IPS-11a (cell line): ENCODE data around the gene CHCHD5.
"Not testable (repeated sequence)": the region's sequence is repeated elsewhere in the genome, so short reads cannot be mapped to it uniquely, and the experiment has no call there.

Experiments
- H3K4me3 ChIP-seq: one replicate; pipeline ENCODE4 v1.5.1; 2013; ENCODE audit warnings: low read depth, low read length, control low read depth

Gene CHCHD5

DNA sequence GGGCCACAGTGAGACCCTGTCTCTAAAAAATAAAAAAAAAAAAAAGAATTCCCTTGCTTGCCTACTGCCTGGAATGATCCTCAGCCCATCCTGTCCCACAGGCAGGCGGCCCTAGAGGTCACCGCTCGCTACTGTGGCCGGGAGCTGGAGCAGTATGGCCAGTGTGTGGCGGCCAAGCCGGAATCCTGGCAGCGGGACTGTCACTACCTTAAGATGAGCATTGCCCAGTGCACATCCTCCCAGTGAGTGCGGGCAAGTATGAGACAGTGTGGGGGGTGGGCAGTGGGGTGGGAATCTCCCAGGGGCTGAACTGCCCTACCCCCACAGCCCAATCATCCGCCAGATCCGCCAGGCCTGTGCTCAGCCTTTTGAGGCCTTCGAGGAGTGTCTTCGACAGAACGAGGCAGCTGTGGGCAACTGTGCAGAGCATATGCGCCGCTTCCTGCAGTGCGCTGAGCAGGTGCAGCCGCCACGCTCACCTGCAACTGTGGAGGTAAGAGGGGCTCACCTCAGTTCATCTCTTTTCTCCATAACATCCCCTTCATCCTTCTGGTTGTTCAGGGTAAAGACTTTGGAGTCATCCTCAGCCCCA is 1.6 kb downstream of the CHCHD5 start:
- no peak overlapping the region for H3K4me3 ChIP-seq

DNA sequence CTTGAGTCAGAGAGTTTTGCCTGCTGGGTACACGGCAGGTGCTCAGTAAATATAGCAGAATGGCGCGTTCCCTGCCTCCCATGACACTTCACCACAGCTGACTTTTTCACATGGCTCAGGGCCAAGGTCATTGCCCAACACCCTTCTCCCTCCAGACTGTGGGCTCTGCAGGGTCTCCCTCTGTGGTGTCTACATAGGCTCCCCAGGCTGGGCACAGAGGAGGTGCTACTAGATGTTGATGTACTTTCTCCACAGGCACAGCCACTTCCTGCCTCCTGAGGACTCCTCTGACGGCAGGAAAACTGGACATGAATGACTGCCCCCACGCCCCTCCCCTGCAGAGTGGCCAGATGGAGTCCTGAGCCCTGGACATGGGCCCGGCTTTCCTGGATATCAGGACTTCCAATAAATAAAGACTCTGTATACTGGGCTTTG is 4.2 kb downstream of the CHCHD5 start:
- H3K4me3 ChIP-seq, result no peak overlapping the region

DNA sequence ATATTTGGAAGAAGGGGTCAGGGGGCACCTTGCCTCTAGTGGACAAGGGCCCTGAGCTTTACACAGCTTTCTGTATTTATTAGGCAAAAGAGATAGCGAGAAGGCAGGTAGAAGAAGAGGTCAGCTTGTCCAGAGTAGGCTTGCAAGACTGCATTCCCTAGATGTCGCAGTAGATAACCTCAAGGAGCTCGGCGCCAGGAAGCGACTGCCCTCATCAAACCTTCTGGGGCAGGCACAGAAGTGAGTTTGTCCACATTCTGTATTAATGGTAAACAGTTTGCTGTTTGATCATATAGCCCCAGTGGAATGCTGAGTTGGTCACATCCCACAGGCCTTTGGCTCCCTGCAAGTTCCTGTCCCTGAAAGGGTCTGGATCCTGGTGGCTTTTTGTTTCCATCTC is 7.0 kb downstream of the CHCHD5 start:
- H3K4me3 ChIP-seq, result no peak overlapping the region

DNA sequence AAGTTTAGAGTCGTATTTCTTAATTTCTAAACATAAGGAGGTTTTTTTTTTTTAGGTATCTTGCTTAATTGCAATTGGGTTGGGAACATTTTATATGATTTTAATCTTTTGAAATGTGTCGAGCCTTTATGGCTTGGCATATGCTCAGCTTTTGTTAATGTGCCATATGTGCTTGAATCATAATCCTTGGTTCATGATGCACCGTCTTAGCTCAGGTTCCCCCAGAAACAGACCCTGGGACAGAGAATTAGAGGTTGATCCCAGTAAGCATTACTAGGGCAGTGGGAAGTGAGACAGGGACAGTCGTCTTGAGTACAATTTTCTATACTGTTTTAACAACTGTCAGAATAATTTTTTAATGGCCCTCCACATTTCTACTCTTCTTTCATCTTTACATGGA is 9.3 kb downstream of the CHCHD5 start:
- no peak overlapping the region for H3K4me3 ChIP-seq

DNA sequence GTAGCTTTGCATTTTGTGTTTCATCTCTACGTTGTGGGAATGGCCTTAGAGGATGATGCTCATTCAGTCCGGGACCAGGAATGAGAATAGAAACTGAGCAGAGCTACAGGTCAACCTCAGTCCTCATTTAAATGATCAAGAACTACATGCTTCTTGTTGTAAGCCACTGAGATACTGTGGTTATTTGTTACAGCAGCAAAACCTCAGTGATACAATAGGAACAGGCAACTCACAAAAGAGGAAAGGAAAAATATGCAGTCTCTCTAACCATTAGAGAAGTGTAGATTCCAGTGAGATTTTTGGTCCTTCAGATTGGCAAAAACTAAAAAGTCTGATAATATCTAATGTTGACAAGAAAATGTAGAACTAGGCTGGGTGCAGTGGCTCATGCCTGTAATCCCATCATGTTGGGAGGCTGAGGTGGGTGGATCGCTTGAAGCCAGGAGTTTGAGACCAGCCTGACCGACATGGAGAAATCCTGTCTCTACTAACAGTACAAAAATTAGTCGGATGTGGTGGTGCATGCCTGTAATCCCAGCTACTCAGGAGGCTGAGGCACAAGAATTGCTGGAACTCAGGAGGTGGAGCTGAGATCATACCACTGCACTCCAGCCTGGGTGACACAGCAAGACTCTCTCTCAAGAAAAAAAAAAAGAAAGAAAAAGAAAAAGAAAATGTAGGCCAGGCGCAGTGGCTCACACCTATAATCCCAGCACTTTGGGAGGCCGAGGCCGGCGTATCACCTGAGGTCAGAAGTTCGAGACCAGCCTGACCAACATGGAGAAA is 13.3 kb downstream of the CHCHD5 start:
- H3K4me3 ChIP-seq, result no peak overlapping the region

DNA sequence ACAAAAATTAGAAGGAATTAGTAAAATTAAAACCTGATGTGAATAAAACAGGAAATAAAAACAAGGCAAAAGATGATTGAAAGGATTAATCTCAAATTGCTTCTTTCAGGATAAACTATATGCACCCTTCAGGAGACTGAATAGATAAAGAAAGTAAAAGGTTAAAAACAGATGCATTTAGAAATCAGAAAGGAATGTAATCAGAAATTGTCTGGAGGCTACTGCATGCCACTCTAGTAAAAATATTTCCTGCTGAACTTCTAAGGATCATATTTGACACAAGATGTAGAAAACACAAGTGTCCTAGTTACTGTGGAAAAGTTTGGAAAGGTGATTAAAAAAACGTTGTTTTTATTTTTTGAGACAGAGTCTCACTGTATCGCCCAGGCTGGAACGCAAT is 16.2 kb downstream of the CHCHD5 start:
- no peak overlapping the region for H3K4me3 ChIP-seq

DNA sequence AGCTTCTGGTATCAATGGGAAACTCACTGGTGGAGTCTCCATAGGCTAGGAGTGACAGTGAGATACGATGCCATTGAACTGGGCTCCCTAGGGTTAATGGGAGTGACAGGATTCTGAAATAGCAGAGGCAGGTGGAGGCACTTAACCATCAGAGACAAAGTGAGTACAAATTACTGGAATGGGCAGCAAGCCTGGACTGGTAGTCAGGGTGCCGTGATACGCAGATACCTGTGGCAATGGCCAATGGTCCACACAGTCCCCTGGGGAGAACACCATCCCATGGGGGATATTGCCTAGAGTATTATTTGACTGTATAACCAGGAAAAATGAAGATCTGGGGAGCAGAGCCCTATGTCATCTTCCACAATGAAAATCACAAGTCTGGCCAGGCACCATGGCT is 17.3 kb downstream of the CHCHD5 start:
- no peak overlapping the region for H3K4me3 ChIP-seq

DNA sequence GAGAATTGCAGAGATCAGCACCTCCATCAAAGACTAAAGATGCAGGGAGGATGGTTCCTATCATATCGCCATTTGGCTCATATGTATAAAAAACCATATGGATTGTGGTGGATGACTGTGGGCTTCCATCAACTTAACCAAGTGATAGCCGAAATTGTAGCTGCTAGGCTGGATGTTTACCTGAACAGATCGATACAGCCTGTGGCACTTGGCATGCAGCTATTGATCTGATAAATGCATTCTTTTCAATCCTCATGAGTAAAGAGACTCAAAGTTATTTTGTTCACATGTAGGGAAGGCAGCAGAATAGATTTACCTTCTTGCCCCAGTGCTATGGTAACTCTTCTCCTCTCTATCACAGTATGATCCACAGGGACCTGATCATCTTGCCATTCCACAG is 18.5 kb downstream of the CHCHD5 start:
- no peak overlapping the region for H3K4me3 ChIP-seq

DNA sequence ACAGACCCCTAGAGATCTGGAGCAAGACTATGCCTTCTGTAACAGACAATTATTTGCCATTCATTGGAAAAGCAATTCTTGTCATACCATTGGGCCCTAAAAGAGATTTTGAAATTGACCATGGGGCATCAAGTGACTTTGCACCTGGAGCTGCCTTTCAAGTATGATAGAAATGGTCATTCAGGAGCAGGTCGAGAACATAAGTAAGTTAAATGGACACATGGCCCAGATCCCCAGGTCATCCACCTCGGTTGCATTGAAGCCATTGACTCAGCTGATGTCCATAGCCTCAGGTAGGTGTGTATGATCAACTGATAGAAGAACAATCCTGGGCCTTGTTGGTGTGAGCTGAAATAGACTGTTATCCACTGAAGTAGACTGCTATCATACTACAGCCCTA is 19.3 kb downstream of the CHCHD5 start:
- H3K4me3 ChIP-seq, result no peak overlapping the region

DNA sequence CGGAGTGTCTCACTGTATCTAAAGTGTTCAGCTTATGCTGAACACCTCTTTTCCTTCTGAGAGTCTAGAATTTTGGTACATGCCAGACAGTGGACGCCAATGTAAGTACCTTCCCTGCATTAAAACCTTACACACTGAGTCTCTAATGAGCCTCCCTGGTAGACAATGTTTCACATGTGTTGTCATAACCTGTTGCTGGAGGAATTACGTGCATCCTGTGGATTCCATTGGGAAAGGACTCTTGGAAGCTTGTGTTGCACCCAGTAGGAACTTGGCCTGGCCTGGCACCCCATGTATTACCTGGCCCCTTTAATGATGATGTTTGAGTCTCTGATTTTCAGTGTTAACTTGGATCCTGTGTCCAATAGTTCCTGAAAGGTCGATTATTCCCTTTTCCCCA is 20.5 kb downstream of the CHCHD5 start:
- H3K4me3 ChIP-seq, result no peak overlapping the region

DNA sequence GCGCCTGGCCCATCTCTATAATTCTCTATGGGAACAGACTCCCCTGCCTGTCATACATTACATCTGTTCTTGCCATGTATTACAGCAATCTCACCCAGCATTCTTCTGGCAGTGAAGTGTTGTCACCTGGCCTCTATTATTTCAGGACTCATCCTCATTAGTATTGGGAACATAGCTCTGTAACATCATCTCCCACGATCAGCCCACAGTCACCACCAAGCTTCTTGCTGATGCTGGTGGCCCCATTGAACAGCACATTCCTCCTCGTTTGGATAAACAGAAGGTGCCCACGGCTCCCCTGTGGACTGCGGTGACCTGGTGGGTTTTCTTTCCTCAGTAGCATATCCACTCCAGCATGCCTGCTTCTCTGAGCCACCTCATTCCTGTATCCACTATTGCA is 21.5 kb downstream of the CHCHD5 start:
- H3K4me3 ChIP-seq, result no peak overlapping the region

DNA sequence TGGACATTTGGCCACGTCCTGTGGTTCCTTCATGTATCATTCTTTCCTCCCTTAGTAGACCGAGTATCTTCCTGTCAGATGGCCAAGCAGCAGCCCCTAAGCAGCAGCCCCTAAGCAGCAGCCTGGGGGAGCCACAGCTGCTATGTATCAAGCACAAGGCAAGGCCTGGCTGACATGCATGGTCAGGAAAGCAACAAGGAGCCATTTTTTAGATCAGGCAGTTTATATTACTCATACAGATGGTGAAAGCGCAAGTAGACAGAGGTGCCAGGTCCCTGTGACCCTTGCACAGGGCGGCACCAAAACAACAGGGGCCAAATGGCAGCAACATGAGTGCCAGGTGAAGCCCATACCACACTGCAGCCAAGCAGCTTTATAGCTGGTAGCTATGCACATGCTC is 22.1 kb downstream of the CHCHD5 start:
- H3K4me3 ChIP-seq, result no peak overlapping the region

DNA sequence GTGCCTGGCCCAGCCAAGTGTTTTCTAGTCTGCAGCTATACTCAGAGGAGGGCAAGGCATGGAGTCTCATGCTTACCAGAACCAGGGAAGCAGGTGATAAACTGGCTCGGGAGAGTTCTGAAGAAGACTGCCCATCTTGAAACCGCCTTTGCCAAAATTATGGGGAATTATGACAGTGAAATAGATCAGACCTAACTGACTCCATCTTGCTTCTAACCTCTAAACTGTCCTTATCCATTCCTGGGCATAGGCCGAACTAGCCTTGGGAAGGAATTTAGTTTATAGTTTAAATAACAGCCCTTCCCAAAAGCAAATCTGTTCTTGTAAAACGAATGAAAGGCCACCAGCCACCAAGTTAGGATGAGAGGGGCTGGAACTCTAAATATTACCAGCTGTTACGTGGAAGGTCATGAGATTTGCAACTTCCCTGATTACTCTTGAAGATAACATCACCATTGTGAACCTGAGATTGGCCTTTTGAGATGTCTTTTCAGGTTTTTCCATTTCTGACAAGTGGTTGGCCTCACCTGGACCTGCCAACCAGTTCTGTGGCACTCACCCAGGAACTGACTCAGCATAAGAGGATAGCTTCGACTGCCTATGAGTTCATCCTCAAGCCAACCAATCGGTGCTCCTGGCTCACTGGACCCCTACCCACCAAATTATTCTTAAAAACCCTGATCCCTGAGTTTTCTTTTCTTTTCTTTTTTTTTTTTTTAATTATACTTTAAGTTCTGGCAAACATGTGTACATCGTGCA is 23.4 kb downstream of the CHCHD5 start:
- no peak overlapping the region for H3K4me3 ChIP-seq

DNA sequence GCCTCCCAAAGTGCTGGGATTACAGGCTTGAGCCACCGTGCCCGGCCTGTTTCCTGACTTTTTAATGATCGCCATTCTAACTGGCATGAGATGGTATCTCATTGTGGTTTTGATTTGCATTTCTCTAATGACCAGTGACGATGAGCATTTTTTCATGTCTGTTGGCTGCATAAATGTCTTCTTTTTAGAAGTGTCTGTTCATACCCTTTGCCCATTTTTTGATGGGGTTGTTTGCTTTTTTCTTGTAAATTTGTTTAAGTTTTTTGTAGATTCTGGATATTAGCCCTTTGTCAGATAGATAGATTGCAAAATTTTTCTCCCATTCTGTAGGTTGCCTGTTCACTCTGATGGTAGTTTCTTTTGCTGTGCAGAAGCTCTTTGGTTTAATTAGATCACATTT is 24.9 kb downstream of the CHCHD5 start:
- not testable (repeated sequence) for H3K4me3 ChIP-seq

DNA sequence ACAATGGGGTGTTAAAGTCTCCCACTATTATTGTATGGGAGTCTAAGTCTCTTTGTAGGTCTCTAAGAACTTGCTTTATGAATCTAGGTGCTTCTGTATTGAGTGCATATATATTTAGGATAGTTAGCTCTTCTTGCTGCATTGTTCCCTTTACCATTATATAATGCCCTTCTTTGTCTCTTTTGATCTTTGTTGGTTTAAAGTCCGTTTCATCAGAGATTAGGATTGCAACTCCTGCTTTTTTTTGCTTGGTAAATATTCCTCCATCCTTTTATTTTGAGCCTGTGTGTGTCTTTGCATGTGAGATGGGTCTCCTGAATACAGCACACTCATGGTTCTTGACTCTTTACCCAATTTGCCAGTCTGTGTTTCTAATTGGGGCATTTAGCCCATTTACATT is 27.9 kb downstream of the CHCHD5 start:
- not testable (repeated sequence) for H3K4me3 ChIP-seq

DNA sequence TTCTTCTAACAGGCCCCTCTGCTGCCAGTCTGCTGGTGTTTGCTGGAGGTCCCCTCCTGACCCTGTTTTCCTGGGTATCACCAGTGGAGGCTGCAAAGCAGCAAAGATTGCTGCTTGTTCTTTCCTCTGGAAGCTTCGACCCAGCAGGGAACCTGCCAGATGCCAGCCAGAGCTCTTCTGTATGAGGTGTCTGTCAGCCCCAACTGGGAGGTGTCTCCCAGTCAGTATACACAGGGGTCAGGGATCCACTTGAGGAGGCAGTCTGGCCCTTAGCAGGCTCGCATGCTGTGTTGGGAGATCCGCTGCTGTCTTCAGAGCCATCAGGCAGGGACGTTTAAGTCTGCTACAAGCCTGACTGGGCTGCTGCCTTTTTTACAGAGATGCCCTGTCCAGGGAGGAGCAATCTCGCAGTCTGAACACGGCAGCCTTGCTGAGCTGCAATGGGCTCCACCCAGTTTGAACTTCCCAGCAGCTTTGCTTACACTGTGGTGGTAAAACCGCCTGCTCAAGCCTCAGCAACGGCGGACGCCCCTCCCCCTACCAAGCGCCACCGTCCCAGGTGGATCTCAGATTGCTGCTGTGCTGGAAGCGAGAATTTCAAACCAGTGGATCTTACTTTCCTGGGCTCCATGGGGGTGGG is 29.9 kb downstream of the CHCHD5 start:
- no peak overlapping the region for H3K4me3 ChIP-seq

DNA sequence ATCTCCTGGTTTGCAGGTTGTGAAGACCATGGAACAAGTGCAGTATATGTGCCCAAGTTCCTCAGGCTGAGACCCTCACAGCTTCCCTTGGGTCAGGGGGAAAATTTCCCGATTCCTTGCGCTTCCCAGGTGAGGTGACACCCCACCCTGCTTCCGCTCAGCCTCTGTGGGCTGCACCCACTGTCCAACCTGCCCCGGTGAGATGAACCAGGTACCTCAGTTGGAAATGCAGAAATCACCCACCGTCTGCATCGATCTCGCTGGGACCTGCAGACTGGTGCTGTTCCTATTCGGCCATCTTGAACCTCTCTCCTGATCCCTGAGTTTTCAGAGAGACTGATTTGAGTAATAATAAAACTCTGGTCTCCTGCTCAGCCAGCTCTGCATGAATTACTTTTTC is 30.6 kb downstream of the CHCHD5 start:
- H3K4me3 ChIP-seq, result no peak overlapping the region

DNA sequence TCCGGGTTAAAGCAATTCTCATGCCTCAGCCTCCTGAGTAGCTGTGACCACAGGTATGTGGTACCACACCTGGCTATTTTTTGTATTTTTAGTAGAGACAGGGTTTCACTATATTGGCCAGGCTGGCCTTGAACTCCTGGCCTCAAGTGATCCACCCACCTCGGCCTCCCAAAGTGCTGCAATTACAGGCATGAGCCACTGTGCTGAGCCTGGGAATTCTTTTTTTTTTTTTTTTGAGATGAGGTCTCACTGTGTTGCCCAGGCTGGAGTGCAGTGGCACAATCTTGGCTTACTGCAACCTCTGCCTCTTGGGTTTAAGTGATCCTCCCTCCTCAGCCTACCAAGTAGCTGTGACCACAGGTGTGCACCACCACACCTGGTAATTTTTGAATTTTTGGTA is 31.4 kb downstream of the CHCHD5 start:
- not testable (repeated sequence) for H3K4me3 ChIP-seq

DNA sequence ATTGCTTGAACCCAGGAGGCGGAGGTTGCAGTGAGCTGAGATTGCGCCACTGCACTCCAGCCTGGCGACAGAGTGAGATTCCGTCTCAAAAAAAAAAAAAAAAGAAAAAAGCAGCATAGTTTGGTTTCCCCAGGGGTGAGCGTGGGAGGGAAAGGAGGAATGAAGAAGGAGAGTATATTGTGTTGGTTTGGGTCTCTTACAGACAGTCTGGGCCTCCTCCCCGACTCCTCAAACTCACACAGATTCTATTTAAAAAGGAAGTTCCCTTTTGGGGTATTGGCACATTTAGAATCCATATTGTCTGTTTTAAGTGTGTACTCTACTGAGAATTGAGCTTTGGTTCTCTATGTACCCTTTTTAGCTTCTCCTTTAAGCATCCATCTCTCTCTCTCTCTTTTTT is 34.0 kb downstream of the CHCHD5 start:
- no peak overlapping the region for H3K4me3 ChIP-seq

DNA sequence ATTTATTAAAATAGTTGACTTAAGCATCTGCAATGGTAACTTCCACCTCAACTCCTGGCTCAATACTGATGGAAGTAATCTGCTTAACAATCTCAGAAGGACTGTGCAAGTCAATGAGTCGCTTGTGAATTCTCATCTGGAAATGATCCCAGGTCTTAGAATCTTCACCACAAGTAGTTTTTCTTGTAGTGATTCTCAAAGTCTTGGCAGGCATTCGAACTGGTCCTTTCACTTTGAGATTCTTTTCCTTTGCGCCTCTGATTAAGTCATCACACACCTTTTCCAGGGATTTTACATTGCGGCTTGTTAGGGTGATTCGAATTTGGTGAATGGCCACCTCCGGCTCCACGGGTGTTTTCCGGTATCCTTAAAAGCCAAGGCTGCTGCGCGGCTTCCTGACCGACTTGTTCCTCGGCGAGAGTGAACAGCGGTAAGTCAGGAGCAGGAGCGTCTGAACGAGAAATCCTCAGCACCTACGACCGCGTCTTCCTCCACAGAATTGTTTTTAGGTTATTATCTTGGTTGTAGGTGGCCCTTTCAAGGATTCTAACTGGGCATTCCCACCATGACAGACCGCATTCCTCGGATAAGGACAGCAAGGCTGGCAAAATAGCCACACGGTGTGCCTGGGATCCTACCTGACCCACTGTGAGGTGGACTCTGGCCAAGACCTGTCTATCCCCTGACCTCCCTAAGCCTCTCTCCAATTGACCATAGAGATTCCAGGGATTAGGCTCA is 37.5 kb downstream of the CHCHD5 start:
- H3K4me3 ChIP-seq, result no peak overlapping the region

DNA sequence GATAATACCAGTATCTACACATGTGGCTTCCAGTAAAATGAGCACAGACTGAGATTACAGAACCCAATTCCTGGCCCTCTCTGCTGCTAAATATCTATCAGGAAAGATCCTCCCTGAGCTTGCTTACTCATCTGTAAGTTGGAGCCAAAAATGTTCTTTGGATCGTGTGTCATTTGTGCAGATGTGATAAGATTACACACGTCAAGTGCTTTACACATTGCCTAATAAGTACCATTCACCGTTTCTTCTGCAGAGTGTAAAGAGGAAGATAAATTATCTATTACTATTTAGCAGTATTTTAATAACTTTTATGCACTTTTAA is 38.1 kb downstream of the CHCHD5 start:
- no peak overlapping the region for H3K4me3 ChIP-seq
